ENCODE data around the gene EEF1G.
A peak's percentile ranks its signal among the peaks of the same experiment; 100 is the strongest.
"Not testable (repeated sequence)": the region's sequence is repeated elsewhere in the genome, so short reads cannot be mapped to it uniquely, and the experiment has no call there.

Gene EEF1G

GRCh38 chr11:62553080-62553838, 20.4 kb downstream of the EEF1G start:
- peak; percentile 46 to 77 (median 58) for DNase-seq

DNA sequence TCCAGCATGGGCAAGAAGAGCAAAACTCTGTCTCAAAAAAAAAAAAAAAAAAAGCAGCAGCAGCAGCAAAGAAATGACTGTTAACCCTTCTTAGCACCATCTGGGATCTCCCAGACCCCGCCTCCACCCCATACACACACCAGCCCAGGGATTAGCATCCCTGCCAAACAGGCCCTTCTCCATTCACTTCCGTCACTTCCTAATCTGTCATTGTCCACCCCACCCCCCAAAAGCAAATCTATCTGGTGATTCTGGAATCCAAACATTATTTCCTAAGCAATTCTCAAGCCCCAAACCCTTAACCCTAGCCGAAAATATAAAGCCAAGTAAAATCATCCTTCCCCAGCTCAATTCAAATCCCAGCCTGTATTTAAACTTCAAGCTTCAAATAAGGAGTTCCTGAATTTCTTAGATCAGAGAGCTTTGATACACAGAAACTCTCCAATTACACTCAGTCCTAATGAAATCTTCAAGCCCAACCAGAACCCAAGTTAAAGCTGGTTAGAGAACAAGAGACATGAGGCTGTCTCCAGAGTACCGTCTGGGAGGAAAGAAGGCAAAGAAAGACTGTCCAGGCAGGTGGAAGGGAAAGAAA, 21.1 kb downstream of the EEF1G start:
- DNase-seq = no peak

GRCh38 chr11:62550478-62550877, 23.2 kb downstream of the EEF1G start:
- DNase-seq = not testable (repeated sequence)

DNA sequence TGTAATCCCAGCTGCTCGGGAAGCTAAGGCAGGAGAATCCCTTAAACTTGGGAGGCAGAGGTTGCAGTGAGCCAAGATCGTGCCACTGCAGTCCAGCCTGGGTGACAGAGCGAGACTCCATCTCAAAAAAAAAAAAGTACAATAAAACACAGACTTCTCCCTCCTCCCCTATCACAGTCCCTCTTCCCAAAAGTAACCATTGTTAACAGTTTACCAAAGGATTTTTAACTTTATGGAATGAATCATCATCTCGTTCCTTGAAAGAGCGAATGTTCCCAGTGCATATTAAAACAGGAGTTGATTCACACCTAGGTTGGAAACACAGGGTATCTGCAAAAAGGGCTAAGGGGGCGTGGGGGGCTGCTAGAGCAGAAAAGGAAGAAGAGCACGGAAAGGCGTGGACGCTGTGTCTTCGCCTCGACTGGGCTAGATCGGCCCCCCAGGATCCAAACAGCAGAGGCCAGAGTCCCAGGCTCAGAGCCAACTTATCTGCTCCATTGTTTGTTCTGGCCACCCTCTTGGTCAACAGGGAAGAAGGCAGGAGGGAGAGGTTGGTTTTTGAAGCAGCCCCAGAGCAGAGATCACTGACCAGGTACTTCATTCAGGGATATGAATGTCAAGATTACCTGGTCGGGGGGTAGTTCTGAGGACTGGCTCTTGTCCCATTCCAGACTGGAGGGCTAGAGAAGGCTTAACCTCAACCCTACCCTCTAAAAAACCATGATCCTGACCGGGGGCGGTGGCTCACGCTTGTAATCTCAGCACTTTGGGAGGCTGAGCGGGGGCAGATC, 25.0 kb downstream of the EEF1G start:
- no peak for DNase-seq

GRCh38 chr11:62547691-62548281, 25.9 kb downstream of the EEF1G start:
- DNase-seq = peak in 1 of 6 experiments; percentile 4

DNA sequence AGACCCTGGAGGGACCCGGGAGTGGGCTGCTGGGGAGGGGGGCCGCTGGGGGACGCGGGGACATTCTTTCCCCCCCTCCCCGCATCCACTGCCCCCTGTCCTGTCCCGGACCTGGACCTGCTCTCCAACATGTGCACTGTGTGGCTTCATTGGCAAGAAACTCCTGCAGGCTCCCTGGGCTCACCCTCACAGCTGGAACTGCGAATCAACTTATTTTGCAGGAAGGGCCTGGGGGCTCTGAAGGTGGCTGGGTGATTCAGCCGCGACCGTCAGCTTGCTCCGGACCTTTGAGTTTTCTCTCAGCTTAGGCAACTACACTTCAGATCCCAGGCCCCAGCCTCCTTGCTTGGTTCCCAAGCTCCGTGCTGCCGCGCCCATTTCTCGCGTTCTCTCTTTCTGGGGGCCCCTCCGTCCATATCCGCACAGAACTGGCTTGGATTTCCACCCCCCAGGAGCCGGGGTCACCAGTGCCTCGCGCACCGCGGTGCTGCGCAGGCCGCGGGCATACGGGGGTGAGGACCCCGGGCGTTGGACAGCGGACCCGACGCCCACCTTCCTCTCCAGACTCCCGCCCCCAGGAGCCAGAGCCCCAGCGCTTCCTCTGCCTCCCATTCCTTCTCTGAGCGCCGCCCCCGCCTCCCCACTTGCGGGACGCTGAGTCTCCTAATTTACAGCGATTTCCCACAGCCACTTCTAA, 26.6 kb downstream of the EEF1G start:
- peak in 1 of 6 experiments; percentile 35 for DNase-seq

GRCh38 chr11:62546244-62546928, 27.3 kb downstream of the EEF1G start, which contains the start of gene AHNAK:
Gene AHNAK (minus strand): TSS chr11:62546806. CDS start chr11:62536098, 10,708 bp downstream.
- DNase-seq = peak in 5 of 6 experiments; percentile 50 to 65 (median 61)

- peak in 5 of 6 experiments; percentile 44 to 59 (median 51) for DNase-seq
These were observed 28.1 kb downstream of the EEF1G start for GRCh38 chr11:62545437-62546243.

GRCh38 chr11:62544581-62545436, 28.9 kb downstream of the EEF1G start:
- peak in 5 of 6 experiments; percentile 19 to 57 (median 27) for DNase-seq

GRCh38 chr11:62543680-62544444, 29.8 kb downstream of the EEF1G start:
- peak in 1 of 6 experiments; percentile 51 for DNase-seq

- DNase-seq = peak; percentile 26 to 72 (median 58)
These were observed 30.7 kb downstream of the EEF1G start for GRCh38 chr11:62542750-62543567.

- no peak for DNase-seq
These were observed 31.5 kb downstream of the EEF1G start for GRCh38 chr11:62542111-62542745.

- DNase-seq = no peak
These were observed 32.6 kb downstream of the EEF1G start for GRCh38 chr11:62540804-62541701.

- DNase-seq = no peak
These were observed 34.3 kb downstream of the EEF1G start for GRCh38 chr11:62539238-62539925.

- no peak for DNase-seq
These were observed 35.0 kb downstream of the EEF1G start for GRCh38 chr11:62538470-62539237.
